ENCODE results near the gene SHROOM2. TPM values are rescaled to one million over a fixed set of nuclear protein-coding genes. Genes with fewer than 3 reads are reported as not detected.

SHROOM2 gene
- total RNA-seq, 1 donor from 2014 or later = 1.8 TPM

- H3K27me3 ChIP-seq (ENCODE audit: control insufficient read depth, insufficient read depth, low read length) = no peaks in the 10 kb centered on the region
- no peaks in the 10 kb centered on the region for H3K36me3 ChIP-seq (ENCODE audit: control insufficient read depth, insufficient read depth, low read length)
- FAIRE-seq (no peak), DNase-seq (ENCODE audit: low read depth) (no peak)
- no peak for TF ChIP-seq CTCF (IDR thresholded peaks at IDR 0.05; ENCODE audit: insufficient read depth, low read length, severe bottlenecking)
- no peak overlapping the region for H3K4me3 ChIP-seq (ENCODE audit: low read depth, low read length)
Measured at GRCh38 chrX:9977635-9978034, 191.4 kb downstream of the SHROOM2 start.

GRCh38 chrX:9980401-9980800 lies 194.2 kb downstream of the SHROOM2 start:
- Histone ChIP-seq H3K27me3 (ENCODE audit: control insufficient read depth, insufficient read depth, low read length) (no peaks in the 10 kb centered on the region), H3K36me3 (ENCODE audit: control insufficient read depth, insufficient read depth, low read length) (no peaks in the 10 kb centered on the region), H3K4me3 (ENCODE audit: low read depth, low read length) (no peak overlapping the region)
- TF ChIP-seq CTCF (IDR thresholded peaks at IDR 0.05; ENCODE audit: insufficient read depth, low read length, severe bottlenecking) = no peak
- no peak for DNase-seq (ENCODE audit: low read depth)
- no peak for FAIRE-seq

- FAIRE-seq = no peak
- no peaks in the 10 kb centered on the region for H3K27me3 ChIP-seq (ENCODE audit: control insufficient read depth, insufficient read depth, low read length)
Measured at GRCh38 chrX:9980927-9981326, 194.7 kb downstream of the SHROOM2 start.

GRCh38 chrX:9983441-9983840 lies 197.2 kb downstream of the SHROOM2 start:
- no peak for DNase-seq (ENCODE audit: low read depth)
- no peak for TF ChIP-seq CTCF (IDR thresholded peaks at IDR 0.05; ENCODE audit: insufficient read depth, low read length, severe bottlenecking)
- H3K27me3 ChIP-seq (ENCODE audit: control insufficient read depth, insufficient read depth, low read length) = no peaks in the 10 kb centered on the region
- FAIRE-seq = no peak
- H3K36me3 ChIP-seq (ENCODE audit: control insufficient read depth, insufficient read depth, low read length) = no peaks in the 10 kb centered on the region
- H3K4me3 ChIP-seq (ENCODE audit: low read depth, low read length) = no peak overlapping the region

More at GRCh38 chrX:9980927-9981326, 194.7 kb downstream of the SHROOM2 start:
- Histone ChIP-seq H3K4me3 (ENCODE audit: low read depth, low read length) (no peak overlapping the region), H3K36me3 (ENCODE audit: control insufficient read depth, insufficient read depth, low read length) (no peaks in the 10 kb centered on the region)
- no peak for TF ChIP-seq CTCF (IDR thresholded peaks at IDR 0.05; ENCODE audit: insufficient read depth, low read length, severe bottlenecking)
- no peak for DNase-seq (ENCODE audit: low read depth)

- H3K4me3 ChIP-seq (ENCODE audit: low read depth, low read length) = no peak overlapping the region
Measured at GRCh38 chrX:9983846-9984245, 197.6 kb downstream of the SHROOM2 start.

More at GRCh38 chrX:9983846-9984245, 197.6 kb downstream of the SHROOM2 start:
- FAIRE-seq = no peak
- Histone ChIP-seq H3K27me3 (ENCODE audit: control insufficient read depth, insufficient read depth, low read length) (no peaks in the 10 kb centered on the region), H3K36me3 (ENCODE audit: control insufficient read depth, insufficient read depth, low read length) (no peaks in the 10 kb centered on the region)
- no peak for TF ChIP-seq CTCF (IDR thresholded peaks at IDR 0.05; ENCODE audit: insufficient read depth, low read length, severe bottlenecking)
- DNase-seq (ENCODE audit: low read depth) = no peak
